HG03060 (cell line): Measurements from ENCODE around the gene ENDOV.

Experiments
- ATAC-seq: cut with Tn5 transposase; IDR thresholded peaks from one replicate; pipeline ENCODE4 v1.9.1; 2021; ENCODE audit warnings: low read depth, moderate number of reproducible peaks; ENCODE audit not compliant: unreplicated experiment

ENDOV gene

GRCh38 chr17:80414508-80414802 is 512 bp upstream of the ENDOV start:
- ATAC-seq: no peak

GRCh38 chr17:80415626-80416137 is 715 bp downstream of the ENDOV start:
- no peak for ATAC-seq

GRCh38 chr17:80416260-80416939 is 1.4 kb downstream of the ENDOV start:
- no peak for ATAC-seq

- no peak for ATAC-seq
These were observed 1.9 kb downstream of the ENDOV start for GRCh38 chr17:80416940-80417293.

- ATAC-seq: no peak
These were observed 3.6 kb downstream of the ENDOV start for GRCh38 chr17:80418589-80418988.

- ATAC-seq: no peak
These were observed 4.3 kb downstream of the ENDOV start for GRCh38 chr17:80419255-80419654.

GRCh38 chr17:80421381-80422090 is 6.6 kb downstream of the ENDOV start:
- ATAC-seq: no peak

- no peak for ATAC-seq
These were observed 7.3 kb downstream of the ENDOV start for GRCh38 chr17:80422276-80422675.

- no peak for ATAC-seq
These were observed 8.0 kb downstream of the ENDOV start for GRCh38 chr17:80422981-80423380.

- ATAC-seq: no peak
These were observed 8.7 kb downstream of the ENDOV start for GRCh38 chr17:80423536-80424225.

- ATAC-seq: no peak
These were observed 9.3 kb downstream of the ENDOV start for GRCh38 chr17:80424261-80424660.

- ATAC-seq: no peak
These were observed 10.2 kb downstream of the ENDOV start for GRCh38 chr17:80424878-80425765.

- no peak for ATAC-seq
These were observed 11.0 kb downstream of the ENDOV start for GRCh38 chr17:80425835-80426426.

- no peak for ATAC-seq
These were observed 11.8 kb downstream of the ENDOV start for GRCh38 chr17:80426671-80427326.

GRCh38 chr17:80427366-80428282 is 12.7 kb downstream of the ENDOV start:
- ATAC-seq: no peak

- ATAC-seq: no peak
These were observed 13.4 kb downstream of the ENDOV start for GRCh38 chr17:80428363-80428762.

- ATAC-seq: no peak
These were observed 13.8 kb downstream of the ENDOV start for GRCh38 chr17:80428796-80429195.

GRCh38 chr17:80429356-80430275 is 14.6 kb downstream of the ENDOV start:
- ATAC-seq: no peak
